Kidney (tissue), 14 donors: ENCODE measurements around the gene JAZF1. TPM values are rescaled to one million over a fixed set of nuclear protein-coding genes. Genes with fewer than 3 reads are reported as not detected.

Source experiments
- DNase-seq, 5 donors: peaks; one replicate each; pipeline ENCODE4 v3.0.0-alpha.2; 2013 to 2020
- FAIRE-seq: peaks from 2 replicates; lab custom pipeline; 2012; peaks lifted over from hg19 to GRCh38; lab: Jason Lieb, UNC
- H3K27ac ChIP-seq, 2 donors: one replicate each; pipeline ENCODE4 v1.7.0; 2013; ENCODE audit warnings: low read depth in 2 of 2, low read length in 2 of 2, inconsistent platforms in 1 of 2
- H3K27me3 ChIP-seq: one replicate; pipeline ENCODE4 v1.7.1; 2013; ENCODE audit warnings: low read length, inconsistent platforms; ENCODE audit not compliant: control insufficient read depth, insufficient read depth
- H3K36me3 ChIP-seq, 3 donors: one replicate each; pipeline versions ENCODE4 v1.7.0 to v1.7.1; 2013; ENCODE audit warnings: low read length in 3 of 3, control low read depth in 1 of 3, inconsistent platforms in 1 of 3; ENCODE audit not compliant: insufficient read depth in 3 of 3, control insufficient read depth in 2 of 3
- H3K4me1 ChIP-seq, 3 donors: one replicate each; pipeline versions ENCODE4 v1.7.0 to v1.7.1; 2013; ENCODE audit warnings: low read length in 3 of 3, inconsistent platforms in 1 of 3, low read depth in 1 of 3; ENCODE audit not compliant: control insufficient read depth in 2 of 3, insufficient read depth in 2 of 3
- H3K4me3 ChIP-seq, 3 donors: one replicate each; pipeline versions ENCODE4 v1.7.0 to v1.8.1; 2013; ENCODE audit warnings: low read length in 3 of 3, control low read depth in 1 of 3, inconsistent platforms in 1 of 3
- H3K9ac ChIP-seq, 3 donors: one replicate each; pipeline versions ENCODE4 v1.7.0 to v1.7.1; 2013; ENCODE audit warnings: low read length in 3 of 3, control low read depth in 1 of 3, inconsistent platforms in 1 of 3
- H3K9me3 ChIP-seq, 3 donors: one replicate each; pipeline versions ENCODE4 v1.7.0 to v1.7.1; 2013; ENCODE audit warnings: low read length in 3 of 3, control low read depth in 1 of 3, inconsistent platforms in 1 of 3; ENCODE audit not compliant: control insufficient read depth in 2 of 3, insufficient read depth in 1 of 3
- CTCF ChIP-seq: IDR thresholded peaks from 3 replicates; pipeline ENCODE4 v1.5.1; 2012; ENCODE audit warnings: mild to moderate bottlenecking, moderate library complexity, borderline replicate concordance; ENCODE audit not compliant: insufficient read depth; ENCODE audit errors: extremely low read depth
- intact Hi-C: fragments of 100-400 bp; cut with DNase I; formaldehyde crosslinking; loops from one replicate; pipeline ENCODE4 v1.11.1; 2022
- polyA plus RNA-seq: library from polyadenylated mRNA; stranded (reverse); fragments of 350-450 nt; fragmentation: Illumina TruSeq; extraction: RNeasy Lipid Tissue Mini Kit (QIAGEN cat#74804); gene quantifications from one replicate; pipeline ENCODE4 v1.2.3, GENCODE V29; 2014; ENCODE audit warnings: low read depth, low replicate concordance; ENCODE audit not compliant: insufficient read depth
- total RNA-seq: library from RNA; stranded (reverse); fragmentation: NEBNext Ultra II Directional; extraction: Animal tissue kit (Norgen Biotek cat#: 25700); gene quantifications from one replicate; pipeline ENCODE4 v1.2.1, GENCODE V29; 2021
- donor health status: control.
- donor health status: control.
- donor health status: control.
- donor health status: control.
- donor health status: control.
- donor health status: DM: yes; HTN: yes; CAD: no.
- donor health status: Normal renal cell carcinoma (clear cell type).

Gene JAZF1
- total and polyA plus RNA-seq, 2 donors from 2014 or later: 5.7 to 13.1 TPM

DNA sequence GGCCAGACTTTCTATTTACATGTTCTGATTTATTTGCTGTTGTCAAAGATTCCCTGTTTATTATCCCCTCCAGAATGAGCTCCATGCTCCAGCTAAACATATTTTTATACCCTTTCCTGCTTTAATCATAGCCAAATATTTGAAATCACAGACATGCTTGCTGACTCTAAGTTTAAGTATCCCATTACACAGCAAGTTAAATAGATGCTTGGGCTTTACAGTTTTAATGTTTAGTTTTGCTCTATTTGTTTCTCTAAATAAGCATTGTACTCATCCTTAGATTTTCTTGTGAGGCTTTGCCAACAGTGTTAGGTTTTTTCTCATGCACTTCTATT, 243.9 kb downstream of the JAZF1 start:
- Histone ChIP-seq H3K36me3 (no peaks in the 10 kb centered on the region), H3K9ac (no peak overlapping the region), H3K27me3 (no peaks in the 10 kb centered on the region), H3K4me1 (no peaks in the 10 kb centered on the region), H3K9me3 (peaks cover 0 to 2% (median 0%) of the 10 kb centered on the region in 3 donors), H3K27ac (no peak overlapping the region), H3K4me3 (no peak overlapping the region)
- DNase-seq (no peak), FAIRE-seq (no peak)
- TF ChIP-seq CTCF: no peak
- intact Hi-C loops: no loop called here

DNA sequence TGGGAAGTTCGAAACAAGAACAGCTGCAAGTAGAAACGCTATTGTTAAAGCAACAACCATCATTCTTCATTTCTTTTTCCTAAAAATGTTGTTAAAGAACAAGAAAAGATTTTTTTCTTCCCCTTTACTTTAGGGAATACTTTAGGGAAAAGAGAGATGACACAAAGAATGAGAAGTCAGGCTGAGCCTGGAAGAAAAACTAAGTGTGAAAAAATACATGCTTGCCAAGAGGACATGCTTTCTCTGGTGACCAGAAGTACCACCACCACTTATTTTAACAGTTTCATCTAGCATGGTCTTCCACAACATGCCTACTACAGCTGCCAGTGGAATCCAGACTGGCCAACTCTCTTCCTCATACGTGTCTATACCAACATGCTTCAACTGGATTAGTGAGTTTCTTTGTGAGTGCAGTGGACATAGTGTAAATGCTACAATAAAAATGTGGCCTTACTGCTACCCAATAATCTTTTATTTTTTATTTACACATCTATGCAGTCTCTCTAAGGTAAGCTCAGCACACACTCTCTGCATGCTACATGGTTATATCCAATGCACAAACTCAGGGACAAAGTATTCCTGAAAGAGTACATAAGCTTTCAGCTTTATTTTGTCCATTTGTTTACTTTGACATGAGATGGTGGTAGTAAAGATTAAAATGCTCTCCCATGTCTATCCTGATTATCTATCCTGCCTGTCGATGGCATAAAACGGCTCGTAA, 244.4 kb downstream of the JAZF1 start:
- Histone ChIP-seq H3K27me3 (no peaks in the 10 kb centered on the region), H3K4me1 (no peaks in the 10 kb centered on the region), H3K9ac (no peak overlapping the region), H3K9me3 (peaks cover 0 to 2% (median 0%) of the 10 kb centered on the region in 3 donors), H3K36me3 (no peaks in the 10 kb centered on the region), H3K27ac (no peak overlapping the region), H3K4me3 (no peak overlapping the region)
- no peak for FAIRE-seq
- intact Hi-C loops: no loop called here
- DNase-seq: no peak
- no peak for TF ChIP-seq CTCF

DNA sequence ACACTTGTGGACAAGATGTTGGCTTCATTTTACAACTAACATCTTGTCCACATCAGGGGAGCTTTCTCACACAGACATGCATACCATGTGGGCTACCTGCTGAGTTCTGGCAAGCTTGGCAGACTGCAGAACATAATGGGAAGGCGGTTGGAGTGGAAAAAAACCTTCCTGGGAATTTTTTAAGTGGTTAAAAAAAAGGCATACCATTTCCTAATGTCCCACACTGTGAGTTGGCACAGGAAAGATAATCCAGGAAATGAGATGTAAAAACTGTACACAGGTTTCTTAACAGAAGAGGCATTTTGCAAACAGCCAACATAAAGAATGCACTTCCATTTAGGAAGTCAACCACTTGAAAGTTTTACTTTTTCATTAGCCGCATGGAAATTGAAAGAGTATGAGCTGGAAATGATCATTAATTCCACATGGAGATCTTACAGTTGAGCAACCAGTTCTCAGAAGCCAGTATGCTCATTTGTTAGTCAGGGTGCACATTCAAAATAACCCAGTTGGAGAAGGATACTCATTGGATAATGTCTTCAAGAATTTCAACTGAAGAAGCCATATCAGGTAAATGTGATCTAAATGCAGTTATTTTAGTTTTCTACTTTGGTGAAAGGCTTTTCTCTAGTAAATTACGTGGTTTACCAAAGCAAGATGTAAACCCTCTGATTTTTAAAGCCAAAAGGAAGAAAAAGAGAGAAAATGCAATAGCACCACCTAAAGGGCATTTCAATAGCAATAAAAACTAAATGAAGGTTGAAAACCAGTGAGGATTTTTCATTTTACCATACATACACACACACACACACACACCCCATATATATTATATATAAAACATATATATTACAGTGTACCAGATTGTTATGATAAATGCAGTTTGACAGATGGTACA, 246.7 kb downstream of the JAZF1 start:
- no peak for FAIRE-seq

More for the DNA sequence above, 246.7 kb downstream of the JAZF1 start:
- H3K9me3 ChIP-seq: no peaks in the 10 kb centered on the region
- H3K36me3 ChIP-seq: no peaks in the 10 kb centered on the region
- H3K4me1 ChIP-seq: no peaks in the 10 kb centered on the region
- TF ChIP-seq CTCF: peak; percentile 15
- no peak for DNase-seq
- intact Hi-C loops: no loop called here
- H3K4me3 ChIP-seq: no peak overlapping the region
- no peak overlapping the region for H3K27ac ChIP-seq
- H3K9ac ChIP-seq: no peak overlapping the region
- no peaks in the 10 kb centered on the region for H3K27me3 ChIP-seq
